Measurements from ENCODE around the gene ST3GAL2.

The ST3GAL2 gene

DNA sequence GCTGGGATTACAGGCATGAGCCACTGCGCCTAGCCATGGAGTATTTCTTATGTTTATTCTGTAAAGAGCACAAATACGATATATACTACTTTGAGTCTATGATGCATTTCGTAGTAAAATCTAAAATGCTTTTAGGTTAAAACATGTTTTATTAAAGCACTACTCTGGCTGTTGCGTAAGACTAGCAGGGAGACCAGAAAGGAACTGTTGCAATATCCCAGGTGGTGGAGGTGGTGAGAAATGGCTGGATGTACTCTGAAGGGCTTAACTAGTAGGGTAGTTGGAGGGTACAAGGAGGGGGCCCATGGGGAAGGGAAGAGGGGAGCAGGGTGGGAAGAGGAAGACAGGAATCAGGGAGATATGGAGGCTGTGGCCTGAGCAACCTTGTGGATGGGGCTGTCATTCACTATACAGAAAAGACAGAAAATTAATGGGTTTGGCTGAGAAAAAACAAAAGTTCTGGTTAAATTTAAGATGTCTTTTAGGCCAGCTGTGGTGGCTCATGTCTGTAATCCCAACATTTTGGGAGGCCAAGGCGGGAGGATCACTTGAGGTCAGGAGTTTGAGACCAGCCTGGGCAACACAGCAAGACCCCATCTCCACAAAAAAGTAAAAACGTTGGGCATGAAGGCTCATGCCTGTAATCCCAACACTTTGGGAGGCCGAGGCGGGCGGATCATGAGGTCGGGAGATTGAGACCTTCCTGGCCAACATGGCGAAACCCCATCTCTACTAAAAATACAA, 35.8 kb downstream of the ST3GAL2 start:
- FAIRE-seq = no peak
- no peak for DNase-seq (ENCODE audit: insufficient read length)
- TF ChIP-seq TAF1 (IDR thresholded peaks at IDR 0.05; ENCODE audit: borderline replicate concordance, low read depth, low read length) = no peak
- TF ChIP-seq POLR2AphosphoS5 (IDR thresholded peaks at IDR 0.05; ENCODE audit: low read depth, low read length) = no peak
- TF ChIP-seq POLR2A (IDR thresholded peaks at IDR 0.05; ENCODE audit: low read depth, low read length) = no peak

DNA sequence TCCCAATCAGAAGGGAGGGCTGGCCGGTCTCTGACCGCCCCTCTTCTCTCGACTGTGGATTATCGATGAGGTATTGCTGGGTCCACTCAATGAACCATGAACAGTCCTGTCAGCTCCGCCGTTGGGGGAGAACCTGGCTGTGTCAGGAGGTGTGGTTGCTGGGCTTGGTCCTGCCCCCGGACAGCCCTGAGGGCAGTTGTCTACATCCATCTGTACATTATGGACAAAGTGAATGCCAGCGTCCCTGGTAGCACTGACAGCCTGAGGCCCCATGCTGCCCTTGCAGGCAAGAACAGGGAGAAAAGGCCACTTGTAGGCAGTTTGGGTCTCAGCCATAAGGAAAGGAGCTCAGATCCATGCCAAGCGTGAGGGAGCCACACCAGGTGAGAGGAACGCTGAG, 38.9 kb downstream of the ST3GAL2 start:
- DNase-seq (ENCODE audit: insufficient read length) (no peak), FAIRE-seq (no peak)
- no peak for TF ChIP-seq POLR2A (IDR thresholded peaks at IDR 0.05; ENCODE audit: low read depth, low read length)
- TF ChIP-seq POLR2AphosphoS5 (IDR thresholded peaks at IDR 0.05; ENCODE audit: low read depth, low read length) = no peak
- TF ChIP-seq TAF1 (IDR thresholded peaks at IDR 0.05; ENCODE audit: borderline replicate concordance, low read depth, low read length) = no peak

DNA sequence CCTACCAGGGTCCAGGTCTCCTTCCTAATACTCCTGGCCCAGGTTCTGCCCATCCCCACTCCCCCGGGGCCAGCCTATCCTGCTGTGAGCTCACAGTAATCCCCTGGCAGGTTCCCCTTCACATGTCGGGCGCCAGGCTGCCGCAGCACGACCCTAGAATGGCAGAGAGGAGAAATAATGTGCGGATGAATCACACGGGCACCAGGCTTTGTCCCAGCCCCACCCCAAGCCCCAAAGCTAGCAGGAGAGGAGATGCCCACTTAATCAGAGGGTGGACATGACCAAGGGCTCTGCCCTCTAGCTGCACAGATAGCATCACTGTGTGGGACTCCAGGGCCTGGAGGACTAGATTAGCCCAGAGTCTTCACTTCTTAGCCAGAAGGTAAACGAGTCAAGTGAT, 39.5 kb downstream of the ST3GAL2 start:
- TF ChIP-seq POLR2AphosphoS5 (IDR thresholded peaks at IDR 0.05; ENCODE audit: low read depth, low read length) (no peak), POLR2A (IDR thresholded peaks at IDR 0.05; ENCODE audit: low read depth, low read length) (no peak), TAF1 (IDR thresholded peaks at IDR 0.05; ENCODE audit: borderline replicate concordance, low read depth, low read length) (no peak)
- FAIRE-seq = no peak
- no peak for DNase-seq (ENCODE audit: insufficient read length)

DNA sequence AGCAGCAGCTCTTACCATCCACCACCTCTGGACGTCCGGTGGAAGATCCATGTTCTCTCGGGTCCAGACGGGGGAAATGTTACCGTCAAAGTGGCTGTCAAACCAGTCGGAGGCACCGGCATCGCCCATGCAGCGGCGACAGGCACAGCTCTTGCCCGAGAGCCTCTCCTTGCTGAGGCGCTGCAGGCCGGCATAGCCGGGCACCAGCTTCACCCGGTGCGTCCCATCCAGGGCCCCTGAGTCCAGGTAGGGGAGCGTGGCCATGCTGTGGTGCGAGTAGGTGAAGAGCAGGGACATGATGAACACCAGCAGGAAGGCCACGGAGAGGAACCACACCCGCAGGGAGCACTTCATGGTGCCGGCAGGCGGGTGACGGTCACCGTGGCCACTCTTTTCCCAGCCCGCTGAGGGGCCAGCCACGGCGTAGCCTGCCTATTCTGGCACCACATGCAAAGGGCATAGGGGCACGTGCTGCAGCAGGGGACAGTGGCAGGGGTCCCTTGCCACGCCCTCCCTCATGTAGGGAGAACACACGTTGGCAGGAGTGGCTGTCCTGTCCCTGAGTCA, 40.6 kb downstream of the ST3GAL2 start:
- DNase-seq (ENCODE audit: insufficient read length) = no peak

DNA sequence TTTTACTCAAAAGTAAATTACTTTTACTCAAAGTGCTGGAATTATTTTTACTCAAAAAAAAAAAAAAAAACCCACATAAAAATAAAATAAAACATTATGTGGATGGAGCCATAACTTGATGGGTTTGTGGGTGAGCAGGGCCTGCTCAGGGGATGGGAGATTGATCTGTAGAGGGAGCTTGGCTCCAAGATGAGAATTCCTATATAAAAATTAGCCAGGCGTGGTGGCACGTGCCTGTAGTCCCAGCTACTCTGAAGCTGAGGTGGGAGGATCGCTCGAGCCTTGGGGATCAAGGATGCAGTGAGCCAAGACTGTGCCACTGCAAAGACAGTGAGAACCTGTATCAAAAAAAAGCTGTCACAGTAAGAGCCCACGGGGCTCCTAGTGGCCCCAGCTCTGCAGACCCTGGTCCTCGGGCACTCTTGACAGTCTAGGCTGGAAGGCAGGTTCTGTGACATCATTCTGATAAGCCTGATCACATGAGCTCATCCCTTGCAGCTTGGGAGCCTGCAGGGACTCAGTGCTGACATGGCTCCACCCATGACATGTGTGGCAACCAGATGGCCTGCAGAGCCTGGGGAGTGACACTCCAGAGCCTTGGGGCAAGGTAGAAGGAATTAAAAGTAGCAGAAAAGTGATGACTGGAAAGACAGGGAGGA, 42.5 kb downstream of the ST3GAL2 start:
- no peak for TF ChIP-seq POLR2AphosphoS5 (IDR thresholded peaks at IDR 0.05; ENCODE audit: low read depth, low read length)
- no peak for TF ChIP-seq TAF1 (IDR thresholded peaks at IDR 0.05; ENCODE audit: borderline replicate concordance, low read depth, low read length)
- no peak for TF ChIP-seq POLR2A (IDR thresholded peaks at IDR 0.05; ENCODE audit: low read depth, low read length)
- FAIRE-seq (no peak), DNase-seq (ENCODE audit: insufficient read length) (no peak)

More for the DNA sequence above, 40.6 kb downstream of the ST3GAL2 start:
- FAIRE-seq = no peak
- TF ChIP-seq POLR2AphosphoS5 (IDR thresholded peaks at IDR 0.05; ENCODE audit: low read depth, low read length) (no peak), POLR2A (IDR thresholded peaks at IDR 0.05; ENCODE audit: low read depth, low read length) (no peak), TAF1 (IDR thresholded peaks at IDR 0.05; ENCODE audit: borderline replicate concordance, low read depth, low read length) (no peak)

DNA sequence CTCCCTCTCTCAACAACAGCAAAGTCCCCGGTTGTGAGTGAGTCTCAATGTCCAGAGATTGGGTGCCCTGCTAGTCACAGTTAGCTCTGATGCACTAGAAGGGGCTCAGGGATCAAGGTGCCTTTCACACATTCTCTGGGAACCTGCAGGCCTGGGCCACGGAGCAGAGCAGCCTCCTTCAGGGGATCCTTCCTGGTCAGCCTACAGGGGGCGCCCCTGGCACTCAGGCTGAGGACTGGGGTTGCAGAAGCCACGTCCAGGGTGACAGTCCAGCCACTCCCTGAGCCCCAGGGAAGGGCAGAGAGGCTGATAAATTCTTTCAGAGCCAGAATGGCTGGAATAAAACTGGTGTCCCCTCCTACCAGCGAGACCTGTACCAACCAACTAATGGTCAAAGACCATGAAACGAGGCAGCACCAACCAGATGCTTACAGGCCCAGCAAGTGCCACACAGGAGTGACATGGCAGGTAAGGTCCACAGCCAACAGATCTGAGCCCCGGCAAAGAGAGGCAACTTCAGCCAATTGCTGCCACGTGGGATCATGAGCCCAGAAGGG, 43.5 kb downstream of the ST3GAL2 start:
- peak; percentile 44 for FAIRE-seq
- TF ChIP-seq POLR2AphosphoS5 (IDR thresholded peaks at IDR 0.05; ENCODE audit: low read depth, low read length) (no peak), TAF1 (IDR thresholded peaks at IDR 0.05; ENCODE audit: borderline replicate concordance, low read depth, low read length) (no peak), POLR2A (IDR thresholded peaks at IDR 0.05; ENCODE audit: low read depth, low read length) (no peak)
- DNase-seq (ENCODE audit: insufficient read length) = peak; percentile 75

DNA sequence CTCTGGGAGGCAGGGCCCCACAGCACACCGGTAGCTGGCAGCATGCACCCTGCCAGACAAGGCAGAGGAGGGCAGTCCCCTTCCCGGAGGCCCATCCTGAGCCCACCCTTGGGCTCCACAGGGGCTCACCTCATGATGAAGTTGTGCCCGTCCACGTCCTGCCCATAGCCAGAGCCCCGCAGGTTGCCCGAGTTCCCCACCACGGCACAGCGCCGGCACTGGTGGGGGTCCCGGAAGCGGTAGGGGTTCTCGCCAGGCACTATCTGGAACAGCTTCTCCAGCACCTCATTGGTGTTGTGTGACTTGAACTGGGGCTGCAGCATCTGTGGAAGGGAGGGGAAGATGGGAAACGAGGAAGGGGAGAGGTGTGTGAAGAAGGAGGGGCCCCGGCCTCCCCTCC, 44.0 kb downstream of the ST3GAL2 start:
- no peak for FAIRE-seq

DNA sequence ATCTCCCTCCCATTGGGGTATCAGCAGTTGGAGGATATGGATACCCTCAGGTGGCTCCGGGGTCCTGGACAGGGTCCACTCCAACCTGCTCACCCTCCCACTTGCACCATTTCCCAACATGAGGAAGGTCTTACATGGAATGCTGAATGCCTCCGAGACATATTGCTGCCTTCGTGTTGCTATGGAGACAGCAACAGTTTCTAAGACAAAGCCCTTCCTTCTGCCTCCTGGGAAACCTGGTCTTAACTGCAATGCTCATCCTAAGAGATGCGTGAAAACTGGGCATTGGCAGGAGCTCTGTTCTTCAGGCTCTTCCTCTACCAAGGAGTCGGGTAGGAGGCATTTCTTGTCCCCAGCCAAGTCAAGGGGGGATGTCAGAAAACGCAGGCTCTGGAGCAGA, 45.2 kb downstream of the ST3GAL2 start:
- TF ChIP-seq POLR2AphosphoS5 (IDR thresholded peaks at IDR 0.05; ENCODE audit: low read depth, low read length) = no peak
- TF ChIP-seq POLR2A (IDR thresholded peaks at IDR 0.05; ENCODE audit: low read depth, low read length) = no peak
- no peak for TF ChIP-seq TAF1 (IDR thresholded peaks at IDR 0.05; ENCODE audit: borderline replicate concordance, low read depth, low read length)
- DNase-seq (ENCODE audit: insufficient read length) = no peak
- no peak for FAIRE-seq

More for the DNA sequence above, 44.0 kb downstream of the ST3GAL2 start:
- no peak for TF ChIP-seq TAF1 (IDR thresholded peaks at IDR 0.05; ENCODE audit: borderline replicate concordance, low read depth, low read length)
- no peak for TF ChIP-seq POLR2A (IDR thresholded peaks at IDR 0.05; ENCODE audit: low read depth, low read length)
- no peak for TF ChIP-seq POLR2AphosphoS5 (IDR thresholded peaks at IDR 0.05; ENCODE audit: low read depth, low read length)
- DNase-seq (ENCODE audit: insufficient read length) = no peak

DNA sequence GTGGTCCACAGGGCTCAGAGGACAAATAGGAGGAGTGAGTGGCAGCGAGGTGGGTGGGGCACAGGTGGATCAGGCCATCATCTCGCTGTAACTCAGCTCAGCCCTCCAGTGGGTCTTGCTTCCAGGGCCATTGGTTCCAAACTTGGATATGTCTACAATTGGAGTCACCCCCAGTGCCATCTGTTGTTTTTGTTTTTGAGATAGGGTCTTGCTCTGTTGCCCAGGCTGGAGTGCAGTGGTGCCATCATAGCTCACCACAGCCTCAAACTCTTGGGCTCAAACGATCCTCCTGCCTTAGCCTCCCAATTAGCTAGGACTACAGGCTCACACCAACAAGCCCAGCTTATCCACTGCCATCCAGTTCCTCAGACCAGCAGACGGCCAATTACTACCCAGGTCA, 46.3 kb downstream of the ST3GAL2 start:
- FAIRE-seq (no peak), DNase-seq (ENCODE audit: insufficient read length) (no peak)
- no peak for TF ChIP-seq TAF1 (IDR thresholded peaks at IDR 0.05; ENCODE audit: borderline replicate concordance, low read depth, low read length)
- TF ChIP-seq POLR2AphosphoS5 (IDR thresholded peaks at IDR 0.05; ENCODE audit: low read depth, low read length) = no peak
- no peak for TF ChIP-seq POLR2A (IDR thresholded peaks at IDR 0.05; ENCODE audit: low read depth, low read length)

DNA sequence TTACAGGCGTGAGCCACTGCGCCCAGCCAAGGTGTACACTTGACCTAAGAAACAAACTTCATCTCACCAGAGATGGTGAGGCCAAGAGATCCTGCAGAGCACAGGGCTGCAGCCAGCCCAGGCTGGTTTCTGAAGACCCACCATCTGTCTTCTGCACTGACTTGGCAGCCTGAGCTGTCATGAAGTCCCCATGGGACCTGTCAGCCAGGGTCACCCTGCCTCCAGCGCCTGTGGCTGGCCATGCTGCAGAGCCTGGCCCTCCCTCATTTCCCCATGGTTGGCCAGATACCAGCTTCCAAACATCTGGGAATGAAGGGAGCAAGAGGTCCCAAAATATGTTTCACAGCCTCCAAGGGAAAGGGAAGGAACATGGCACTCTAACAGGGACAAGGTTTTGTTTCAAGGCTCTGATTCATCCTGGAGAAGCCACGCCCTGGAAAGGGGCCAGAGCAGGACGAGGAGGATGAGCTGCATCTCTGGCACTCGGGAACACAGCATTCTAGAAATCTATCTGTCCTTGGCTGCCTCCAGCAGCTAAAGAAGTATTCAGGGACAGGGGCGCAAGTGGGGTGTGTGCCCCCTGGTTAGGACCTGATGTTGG, 46.9 kb downstream of the ST3GAL2 start:
- no peak for TF ChIP-seq POLR2AphosphoS5 (IDR thresholded peaks at IDR 0.05; ENCODE audit: low read depth, low read length)
- TF ChIP-seq TAF1 (IDR thresholded peaks at IDR 0.05; ENCODE audit: borderline replicate concordance, low read depth, low read length) = no peak
- TF ChIP-seq POLR2A (IDR thresholded peaks at IDR 0.05; ENCODE audit: low read depth, low read length) = no peak
- FAIRE-seq = no peak
- no peak for DNase-seq (ENCODE audit: insufficient read length)

DNA sequence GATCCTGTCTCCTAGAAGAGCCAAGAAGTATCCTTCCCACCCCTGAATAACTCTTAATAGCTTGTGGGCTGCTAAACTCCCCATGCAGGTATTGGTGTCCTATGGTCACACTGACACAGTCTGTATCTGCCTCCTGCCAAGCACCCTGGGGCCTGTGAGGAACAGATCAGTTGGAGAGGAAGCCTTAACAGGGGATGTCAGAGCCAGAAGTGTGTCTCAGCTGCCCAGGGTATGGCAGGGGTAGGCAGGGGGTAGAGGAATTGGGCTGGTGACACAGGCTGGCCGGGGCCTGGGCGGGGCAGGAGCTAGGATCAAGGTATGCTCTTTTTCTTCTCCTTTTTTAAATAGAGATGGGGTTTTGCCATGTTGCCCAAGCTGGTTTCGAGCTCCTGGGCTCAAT, 47.5 kb downstream of the ST3GAL2 start:
- DNase-seq (ENCODE audit: insufficient read length) = no peak
- TF ChIP-seq POLR2A (IDR thresholded peaks at IDR 0.05; ENCODE audit: low read depth, low read length) (no peak), POLR2AphosphoS5 (IDR thresholded peaks at IDR 0.05; ENCODE audit: low read depth, low read length) (no peak), TAF1 (IDR thresholded peaks at IDR 0.05; ENCODE audit: borderline replicate concordance, low read depth, low read length) (no peak)
- no peak for FAIRE-seq
